B cell (primary cell): Measurements from ENCODE around the gene ATG13.

ENCODE experiments used
- EZH2 ChIP-seq: IDR thresholded peaks from 2 replicates; pipeline ENCODE4 v1.6.1; 2012; ENCODE audit warnings: borderline replicate concordance, low read depth, mild to moderate bottlenecking, moderate library complexity, low read length; ENCODE audit not compliant: insufficient read depth, poor library complexity, severe bottlenecking
- TF ChIP-seq, protein P1 (sequence below): fragments of 200-600 bp; IDR thresholded peaks from one replicate; pipeline ENCODE4 v1.8.0; 2022; ENCODE audit warnings: antibody characterized with exemption, mild to moderate bottlenecking

DNA sequence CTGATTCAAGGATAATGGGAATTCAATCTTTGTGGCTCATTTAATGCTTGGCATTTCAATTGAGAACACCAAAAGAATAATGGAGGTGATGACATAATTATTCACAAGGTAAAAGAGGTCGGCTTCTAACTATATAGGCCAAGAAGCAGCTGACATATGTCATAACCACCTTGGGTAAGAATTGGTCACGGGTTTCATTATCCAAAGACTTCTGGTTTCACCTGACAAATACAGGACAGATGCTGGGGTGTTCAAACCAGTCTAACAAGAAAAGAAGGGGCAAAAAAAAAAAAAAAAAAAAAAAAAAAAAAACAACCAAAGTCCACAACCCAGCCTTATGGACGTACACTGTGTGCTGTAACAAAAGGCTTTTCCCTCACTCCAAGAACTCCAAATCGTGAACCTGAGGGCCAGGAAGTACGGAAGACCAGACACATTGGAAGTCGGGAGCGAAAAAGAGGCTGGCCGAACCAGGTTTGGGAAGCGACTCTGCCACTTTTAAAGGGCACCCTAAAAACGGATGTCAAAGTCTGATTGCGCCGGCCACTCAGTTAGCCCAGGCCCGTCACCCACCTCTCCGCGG, 711 bp upstream of the ATG13 start:
- TF ChIP-seq, protein P1, sequence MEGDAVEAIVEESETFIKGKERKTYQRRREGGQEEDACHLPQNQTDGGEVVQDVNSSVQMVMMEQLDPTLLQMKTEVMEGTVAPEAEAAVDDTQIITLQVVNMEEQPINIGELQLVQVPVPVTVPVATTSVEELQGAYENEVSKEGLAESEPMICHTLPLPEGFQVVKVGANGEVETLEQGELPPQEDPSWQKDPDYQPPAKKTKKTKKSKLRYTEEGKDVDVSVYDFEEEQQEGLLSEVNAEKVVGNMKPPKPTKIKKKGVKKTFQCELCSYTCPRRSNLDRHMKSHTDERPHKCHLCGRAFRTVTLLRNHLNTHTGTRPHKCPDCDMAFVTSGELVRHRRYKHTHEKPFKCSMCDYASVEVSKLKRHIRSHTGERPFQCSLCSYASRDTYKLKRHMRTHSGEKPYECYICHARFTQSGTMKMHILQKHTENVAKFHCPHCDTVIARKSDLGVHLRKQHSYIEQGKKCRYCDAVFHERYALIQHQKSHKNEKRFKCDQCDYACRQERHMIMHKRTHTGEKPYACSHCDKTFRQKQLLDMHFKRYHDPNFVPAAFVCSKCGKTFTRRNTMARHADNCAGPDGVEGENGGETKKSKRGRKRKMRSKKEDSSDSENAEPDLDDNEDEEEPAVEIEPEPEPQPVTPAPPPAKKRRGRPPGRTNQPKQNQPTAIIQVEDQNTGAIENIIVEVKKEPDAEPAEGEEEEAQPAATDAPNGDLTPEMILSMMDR, result no peak
- TF ChIP-seq EZH2, result no peak
